Measurements from ENCODE around the gene DPP6. TPM values are rescaled to one million over a fixed set of nuclear protein-coding genes. Genes with fewer than 3 reads are reported as not detected.
"Not testable (repeated sequence)": the region's sequence is repeated elsewhere in the genome, so short reads cannot be mapped to it uniquely, and the experiment has no call there.

The DPP6 gene
- total and polyA plus RNA-seq, 9 of the 15 experiments (the other 6 are each of a cell fraction or from before 2014, with no cell fraction given), result not detected

GRCh38 chr7:154054664-154055063 lies 2.5 kb downstream of the DPP6 start:
- H3K36me3 ChIP-seq (ENCODE audit: control insufficient read depth, insufficient read depth, low read length); H3K9ac ChIP-seq (ENCODE audit: insufficient read depth in 1 of 2, low read depth in 2 of 2, low read length in 2 of 2); CTCF ChIA-PET (ENCODE audit: low intra/inter-chr PET ratio); intact Hi-C loops (cut with micrococcal nuclease); H3K79me2 ChIP-seq (ENCODE audit: control insufficient read depth, insufficient read depth, low read length); H2AFZ ChIP-seq (ENCODE audit: low read depth, low read length); H3K4me2 ChIP-seq (ENCODE audit: insufficient read depth, low read length); BruUV-seq (replicated peaks); H3K27me3 ChIP-seq (ENCODE audit: control insufficient read depth in 2 of 2, insufficient read depth in 2 of 2, low read length in 2 of 2); POLR2A ChIA-PET; DNase-seq (ENCODE audit: extremely low read depth in 1 of 4, low spot score in 3 of 4); H4K20me1 ChIP-seq (replicated peaks; ENCODE audit: control insufficient read depth, insufficient read depth, low read length); H3K9me3 ChIP-seq (replicated peaks; ENCODE audit: control insufficient read depth, insufficient read depth, low read depth, low read length); H3K9me1 ChIP-seq (ENCODE audit: control insufficient read depth, insufficient read depth, low read length); H3K4me3 ChIP-seq; H3K27ac ChIP-seq (ENCODE audit: extremely low read depth, low read depth, low read length); H3K4me1 ChIP-seq (replicated peaks in 1 of 2; ENCODE audit: control insufficient read depth in 2 of 2, insufficient read depth in 2 of 2, low read length in 2 of 2); ATAC-seq: not testable (repeated sequence)
- FAIRE-seq, result peak; percentile 80
- in situ Hi-C loops (cut with MboI), result loop anchor here (25.0 kb wide), 1 partner anchor 733 kb away; no protein-coding TSS in a partner anchor
- 0% methylated on average over 1 of the region's 2 CpGs for WGBS (ENCODE audit: insufficient coverage, low coverage, missing lambda C conversion rate)

- CTCF ChIA-PET (ENCODE audit: low intra/inter-chr PET ratio); H3K9ac ChIP-seq (ENCODE audit: insufficient read depth in 1 of 2, low read depth in 2 of 2, low read length in 2 of 2); H3K27ac ChIP-seq (ENCODE audit: extremely low read depth, low read depth, low read length); H3K27me3 ChIP-seq (ENCODE audit: control insufficient read depth in 2 of 2, insufficient read depth in 2 of 2, low read length in 2 of 2); H3K79me2 ChIP-seq (ENCODE audit: control insufficient read depth, insufficient read depth, low read length); H3K9me3 ChIP-seq (replicated peaks; ENCODE audit: control insufficient read depth, insufficient read depth, low read depth, low read length); H2AFZ ChIP-seq (ENCODE audit: low read depth, low read length); H3K9me1 ChIP-seq (ENCODE audit: control insufficient read depth, insufficient read depth, low read length); H3K4me1 ChIP-seq (replicated peaks in 1 of 2; ENCODE audit: control insufficient read depth in 2 of 2, insufficient read depth in 2 of 2, low read length in 2 of 2); BruUV-seq (replicated peaks); H4K20me1 ChIP-seq (replicated peaks; ENCODE audit: control insufficient read depth, insufficient read depth, low read length); H3K36me3 ChIP-seq (ENCODE audit: control insufficient read depth, insufficient read depth, low read length); intact Hi-C loops (cut with micrococcal nuclease); POLR2A ChIA-PET; H3K4me3 ChIP-seq; H3K4me2 ChIP-seq (ENCODE audit: insufficient read depth, low read length): not testable (repeated sequence)
- in situ Hi-C loops (cut with MboI), result loop anchor here (25.0 kb wide), 1 partner anchor 732 kb away; no protein-coding TSS in a partner anchor
- 0% methylated on average over 9 of the region's 9 CpGs for WGBS (ENCODE audit: insufficient coverage, low coverage, missing lambda C conversion rate)
- DNase-seq (ENCODE audit: extremely low read depth in 1 of 4, low spot score in 3 of 4), result peak; percentile 26 to 61 (median 46)
- FAIRE-seq, result peak; percentile 84
- peak; percentile 81 for ATAC-seq
- TF ChIP-seq ZNF197 (CRISPR knock-in tag; IDR thresholded peaks at IDR 0.05; ENCODE audit: low read depth), result 0 out of 2 replicates have a peak, but pooled peaks have one; percentile 41
- 0 out of 4 replicates have a peak, but pooled peaks of 1 of the 2 experiments have one; percentile 32 for TF ChIP-seq RCOR1 (IDR thresholded peaks at IDR 0.05; ENCODE audit: borderline replicate concordance in 1 of 2, low read depth in 2 of 2, low read length in 2 of 2)
- peak; percentile 98 for TF ChIP-seq EHMT2 (IDR thresholded peaks at IDR 0.05)
- TF ChIP-seq REST (IDR thresholded peaks at IDR 0.05; ENCODE audit: borderline replicate concordance), result peak; percentile 98
- TF ChIP-seq REST (CRISPR knock-in tag; IDR thresholded peaks at IDR 0.05; ENCODE audit: low read depth), result peak; percentile 93
- peak; percentile 45; the same call in 1 of the 2 replicates for TF ChIP-seq DMBX1 (CRISPR knock-in tag; IDR thresholded peaks at IDR 0.05; ENCODE audit: borderline replicate concordance)
- TF ChIP-seq MIER1 (IDR thresholded peaks at IDR 0.05; ENCODE audit: low read depth), result peak; percentile 92
Observed at GRCh38 chr7:154055491-154056106, 3.4 kb downstream of the DPP6 start.
